NCI-H1105 (cell line): ENCODE data around the gene POMT2.
"Not testable (repeated sequence)": the region's sequence is repeated elsewhere in the genome, so short reads cannot be mapped to it uniquely, and the experiment has no call there.

Experiments used
- DNase-seq: peaks from one replicate; lab custom pipeline; 2025; lab: John Stamatoyannopoulos, UW

The POMT2 gene

GRCh38 chr14:77324816-77325745 is 4.4 kb upstream of the POMT2 start:
- no peak for DNase-seq

GRCh38 chr14:77324289-77324688 is 3.6 kb upstream of the POMT2 start:
- DNase-seq: no peak

GRCh38 chr14:77323571-77323970 is 2.9 kb upstream of the POMT2 start:
- no peak for DNase-seq

GRCh38 chr14:77322951-77323350 is 2.3 kb upstream of the POMT2 start:
- DNase-seq: no peak

GRCh38 chr14:77322250-77322902 is 1.7 kb upstream of the POMT2 start:
- no peak for DNase-seq

- no peak for DNase-seq
Observed at GRCh38 chr14:77319422-77319821, 1.3 kb downstream of the POMT2 start.

- DNase-seq: not testable (repeated sequence)
Observed at GRCh38 chr14:77318756-77319155, 1.9 kb downstream of the POMT2 start.

GRCh38 chr14:77318006-77318553 is 2.6 kb downstream of the POMT2 start:
- no peak for DNase-seq

GRCh38 chr14:77316872-77317301 is 3.8 kb downstream of the POMT2 start:
- DNase-seq: peak; percentile 38

- DNase-seq: no peak
Observed at GRCh38 chr14:77316195-77316505, 4.5 kb downstream of the POMT2 start.

- no peak for DNase-seq
Observed at GRCh38 chr14:77314539-77315457, 5.9 kb downstream of the POMT2 start.

GRCh38 chr14:77314043-77314442 is 6.6 kb downstream of the POMT2 start:
- DNase-seq: no peak

- no peak for DNase-seq
Observed at GRCh38 chr14:77313371-77313770, 7.3 kb downstream of the POMT2 start.

- DNase-seq: no peak
Observed at GRCh38 chr14:77311217-77311616, 9.5 kb downstream of the POMT2 start.

GRCh38 chr14:77310026-77310425 is 10.7 kb downstream of the POMT2 start:
- no peak for DNase-seq

GRCh38 chr14:77309131-77309530 is 11.6 kb downstream of the POMT2 start:
- no peak for DNase-seq

- DNase-seq: no peak
Observed at GRCh38 chr14:77306851-77307496, 13.7 kb downstream of the POMT2 start.

GRCh38 chr14:77306416-77306815 is 14.3 kb downstream of the POMT2 start:
- DNase-seq: no peak

- DNase-seq: no peak
Observed at GRCh38 chr14:77305696-77306095, 15.0 kb downstream of the POMT2 start.

- DNase-seq: no peak
Observed at GRCh38 chr14:77303417-77304156, 17.1 kb downstream of the POMT2 start.

- DNase-seq: no peak
Observed at GRCh38 chr14:77302926-77303325, 17.8 kb downstream of the POMT2 start.
